ENCODE data around the gene HES5.
"Not testable (repeated sequence)": the region's sequence is repeated elsewhere in the genome, so short reads cannot be mapped to it uniquely, and the experiment has no call there.

Gene HES5

GRCh38 chr1:2561446-2561845 lies 31.4 kb upstream of the HES5 start:
- no peak for DNase-seq (ENCODE audit: low read depth in 2 of 3, low spot score in 1 of 3)

GRCh38 chr1:2560299-2561073 lies 30.4 kb upstream of the HES5 start:
- DNase-seq (ENCODE audit: low read depth in 2 of 3, low spot score in 1 of 3): no peak

GRCh38 chr1:2559509-2560298 lies 29.6 kb upstream of the HES5 start:
- DNase-seq (ENCODE audit: low read depth in 2 of 3, low spot score in 1 of 3): no peak

GRCh38 chr1:2558861-2559260 lies 28.8 kb upstream of the HES5 start:
- no peak for DNase-seq (ENCODE audit: low read depth in 2 of 3, low spot score in 1 of 3)

- no peak for DNase-seq (ENCODE audit: low read depth in 2 of 3, low spot score in 1 of 3)
Observed at GRCh38 chr1:2558420-2558819, 28.4 kb upstream of the HES5 start.

- no peak for DNase-seq (ENCODE audit: low read depth in 2 of 3, low spot score in 1 of 3)
Observed at GRCh38 chr1:2557482-2558400, 27.7 kb upstream of the HES5 start.

GRCh38 chr1:2556678-2557481 lies 26.8 kb upstream of the HES5 start:
- no peak for DNase-seq (ENCODE audit: low read depth in 2 of 3, low spot score in 1 of 3)

- DNase-seq (ENCODE audit: low read depth in 2 of 3, low spot score in 1 of 3): peak; percentile 51 to 59 (median 57)
Observed at GRCh38 chr1:2556277-2556677, 26.2 kb upstream of the HES5 start, which contains the start of gene TNFRSF14. TNFRSF14 (plus strand) TSS chr1:2556371; CDS start chr1:2556665, 294 bp downstream.

GRCh38 chr1:2555634-2556276 lies 25.7 kb upstream of the HES5 start:
- DNase-seq (ENCODE audit: low read depth in 2 of 3, low spot score in 1 of 3): peak; percentile 64 to 73 (median 69)

- no peak for DNase-seq (ENCODE audit: low read depth in 2 of 3, low spot score in 1 of 3)
Observed at GRCh38 chr1:2554621-2555387, 24.7 kb upstream of the HES5 start.

- no peak for DNase-seq (ENCODE audit: low read depth in 2 of 3, low spot score in 1 of 3)
Observed at GRCh38 chr1:2553871-2554620, 24.0 kb upstream of the HES5 start.

- DNase-seq (ENCODE audit: low read depth in 2 of 3, low spot score in 1 of 3): not testable (repeated sequence)
Observed at GRCh38 chr1:2553076-2553475, 23.0 kb upstream of the HES5 start.

- DNase-seq (ENCODE audit: low read depth in 2 of 3, low spot score in 1 of 3): no peak
Observed at GRCh38 chr1:2552189-2552588, 22.1 kb upstream of the HES5 start.

GRCh38 chr1:2551544-2551943 lies 21.5 kb upstream of the HES5 start:
- DNase-seq (ENCODE audit: low read depth in 2 of 3, low spot score in 1 of 3): not testable (repeated sequence)

- not testable (repeated sequence) for DNase-seq (ENCODE audit: low read depth in 2 of 3, low spot score in 1 of 3)
Observed at GRCh38 chr1:2550309-2550861, 20.3 kb upstream of the HES5 start.

GRCh38 chr1:2549367-2550029 lies 19.4 kb upstream of the HES5 start:
- DNase-seq (ENCODE audit: low read depth in 2 of 3, low spot score in 1 of 3): not testable (repeated sequence)

GRCh38 chr1:2548068-2548589 lies 18.1 kb upstream of the HES5 start:
- peak; percentile 75 to 81 (median 79) for DNase-seq (ENCODE audit: low read depth in 2 of 3, low spot score in 1 of 3)
